DOHH2 (cell line): ENCODE results near the gene MTHFD2L.

Experiments
- EZH2phosphoT487 ChIP-seq: fragments of 200-600 bp; sonication (generic); IDR thresholded peaks from 2 replicates; pipeline ENCODE4 v1.6.1; 2017; ENCODE audit warnings: borderline replicate concordance, mild to moderate bottlenecking, antibody characterized with exemption, low read length, moderate library complexity, mixed read lengths
- TF ChIP-seq, protein P1 (sequence below): fragments of 200-600 bp; sonication (generic); IDR thresholded peaks from one replicate; pipeline ENCODE4 v1.5.1; 2014; ENCODE audit warnings: antibody characterized with exemption, mild to moderate bottlenecking, low read depth, low read length; ENCODE audit not compliant: poor library complexity, severe bottlenecking

DNA sequence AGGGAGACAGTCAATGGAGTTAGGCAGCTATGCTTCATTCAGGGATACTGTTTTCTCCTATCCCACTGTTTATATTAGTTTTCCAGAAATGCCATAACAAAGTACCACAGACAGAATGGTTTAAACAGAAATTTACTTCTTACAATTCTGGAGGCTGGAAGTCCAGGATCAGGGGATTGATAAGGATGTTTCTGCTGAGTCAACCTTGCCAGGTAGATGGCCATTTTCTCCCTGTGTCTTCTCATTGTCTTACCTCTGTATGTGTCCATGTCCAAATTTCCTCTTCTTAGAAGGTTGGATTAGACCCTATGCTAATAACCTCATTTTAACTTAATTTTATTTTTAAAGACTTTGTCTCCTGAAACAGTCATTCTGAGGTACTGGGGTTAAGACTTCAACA, 129.9 kb downstream of the MTHFD2L start:
- TF ChIP-seq, protein P1, sequence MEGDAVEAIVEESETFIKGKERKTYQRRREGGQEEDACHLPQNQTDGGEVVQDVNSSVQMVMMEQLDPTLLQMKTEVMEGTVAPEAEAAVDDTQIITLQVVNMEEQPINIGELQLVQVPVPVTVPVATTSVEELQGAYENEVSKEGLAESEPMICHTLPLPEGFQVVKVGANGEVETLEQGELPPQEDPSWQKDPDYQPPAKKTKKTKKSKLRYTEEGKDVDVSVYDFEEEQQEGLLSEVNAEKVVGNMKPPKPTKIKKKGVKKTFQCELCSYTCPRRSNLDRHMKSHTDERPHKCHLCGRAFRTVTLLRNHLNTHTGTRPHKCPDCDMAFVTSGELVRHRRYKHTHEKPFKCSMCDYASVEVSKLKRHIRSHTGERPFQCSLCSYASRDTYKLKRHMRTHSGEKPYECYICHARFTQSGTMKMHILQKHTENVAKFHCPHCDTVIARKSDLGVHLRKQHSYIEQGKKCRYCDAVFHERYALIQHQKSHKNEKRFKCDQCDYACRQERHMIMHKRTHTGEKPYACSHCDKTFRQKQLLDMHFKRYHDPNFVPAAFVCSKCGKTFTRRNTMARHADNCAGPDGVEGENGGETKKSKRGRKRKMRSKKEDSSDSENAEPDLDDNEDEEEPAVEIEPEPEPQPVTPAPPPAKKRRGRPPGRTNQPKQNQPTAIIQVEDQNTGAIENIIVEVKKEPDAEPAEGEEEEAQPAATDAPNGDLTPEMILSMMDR, result no peak
- no peak for TF ChIP-seq EZH2phosphoT487
